Esophagus (tissue), 2 donors: ENCODE measurements around the gene FAM174C. TPM values are rescaled to one million over a fixed set of nuclear protein-coding genes. Genes with fewer than 3 reads are reported as not detected.
"Not testable (repeated sequence)": the region's sequence is repeated elsewhere in the genome, so short reads cannot be mapped to it uniquely, and the experiment has no call there.

Experiments
- H3K27ac ChIP-seq, 2 donors: one replicate each; pipeline ENCODE4 v1.5.1; 2013; ENCODE audit warnings: low read depth in 2 of 2, mild to moderate bottlenecking in 2 of 2, inconsistent platforms in 1 of 2, low read length in 1 of 2, moderate library complexity in 1 of 2
- H3K27me3 ChIP-seq, 2 donors: one replicate each; pipeline ENCODE4 v1.6.1; 2013; ENCODE audit warnings: low read length in 2 of 2, control low read depth in 1 of 2, mild to moderate bottlenecking in 1 of 2; ENCODE audit not compliant: insufficient read depth in 2 of 2, control insufficient read depth in 1 of 2
- H3K36me3 ChIP-seq, 2 donors: one replicate each; pipeline ENCODE4 v1.6.1; 2013; ENCODE audit warnings: low read length in 1 of 2; ENCODE audit not compliant: control insufficient read depth in 2 of 2, insufficient read depth in 2 of 2
- H3K4me1 ChIP-seq, 2 donors: one replicate each; pipeline ENCODE4 v1.6.1; 2013; ENCODE audit warnings: low read length in 1 of 2; ENCODE audit not compliant: control insufficient read depth in 2 of 2, insufficient read depth in 2 of 2
- H3K4me3 ChIP-seq, 2 donors: one replicate each; pipeline ENCODE4 v1.5.1; 2013; ENCODE audit warnings: low read length in 2 of 2, mild to moderate bottlenecking in 2 of 2, low read depth in 1 of 2, moderate library complexity in 1 of 2
- H3K9me3 ChIP-seq, 2 donors: one replicate each; pipeline ENCODE4 v1.6.1; 2013; ENCODE audit warnings: mild to moderate bottlenecking in 2 of 2, low read depth in 1 of 2, low read length in 1 of 2, moderate library complexity in 1 of 2; ENCODE audit not compliant: control insufficient read depth in 2 of 2, insufficient read depth in 1 of 2
- WGBS, 2 donors: extraction: QIAGEN DNeasy Blood & Tissue Kit; methylation state at CpG; one replicate each; pipeline ENCODE4 v1.1.7; 2013; 5-methylcytosine and 5-hydroxymethylcytosine counted together
- polyA plus RNA-seq, 2 donors: library from polyadenylated mRNA; stranded (reverse); fragments of 200-250 nt; gene quantifications; one replicate each; pipeline ENCODE4 v1.2.3, GENCODE V29; 2013
- donor health status: healthy with polysubstance abuse.
- donor health status: Bipolar disorder and iron deficiency.

Gene FAM174C
- polyA plus RNA-seq, 2 donors = 45.8 to 46.7 TPM

DNA sequence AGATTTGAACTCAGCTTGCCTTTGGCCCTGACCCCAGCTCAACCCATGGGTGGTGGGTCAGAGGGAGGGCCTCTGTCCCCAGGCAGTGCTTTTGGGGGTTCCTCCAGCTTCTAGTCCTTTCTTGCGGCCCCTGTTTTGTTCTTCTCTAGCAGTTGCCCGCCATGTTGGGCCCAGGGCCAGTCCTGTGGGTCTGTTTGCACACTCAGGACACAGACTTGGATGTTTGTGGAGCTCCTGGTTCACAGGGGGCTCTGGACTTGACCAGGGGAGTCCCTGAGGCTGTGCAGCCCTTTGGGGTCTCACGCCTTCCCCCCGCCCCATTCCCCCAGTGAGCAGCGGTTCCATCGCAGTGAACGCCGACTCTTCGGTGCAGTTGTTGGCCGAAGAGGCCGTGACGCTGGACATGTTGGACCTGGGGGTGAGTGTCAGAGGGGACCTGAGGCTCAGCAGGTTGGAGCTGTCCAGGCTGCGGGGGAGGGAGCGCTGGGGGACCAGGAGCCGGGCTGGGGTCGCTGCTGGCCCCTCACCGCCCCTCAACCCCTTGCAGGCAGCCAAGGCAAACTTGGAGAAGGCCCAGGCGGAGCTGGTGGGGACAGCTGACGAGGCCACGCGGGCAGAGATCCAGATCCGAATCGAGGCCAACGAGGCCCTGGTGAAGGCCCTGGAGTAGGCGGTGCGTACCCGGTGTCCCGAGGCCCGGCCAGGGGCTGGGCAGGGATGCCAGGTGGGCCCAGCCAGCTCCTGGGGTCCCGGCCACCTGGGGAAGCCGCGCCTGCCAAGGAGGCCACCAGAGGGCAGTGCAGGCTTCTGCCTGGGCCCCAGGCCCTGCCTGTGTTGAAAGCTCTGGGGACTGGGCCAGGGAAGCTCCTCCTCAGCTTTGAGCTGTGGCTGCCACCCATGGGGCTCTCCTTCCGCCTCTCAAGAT is 31.3 kb upstream of the FAM174C start:
- Histone ChIP-seq H3K9me3 (no peaks in the 10 kb centered on the region), H3K4me1 (peaks cover 5 to 31% of the 10 kb centered on the region in 2 donors), H3K36me3 (no peaks in the 10 kb centered on the region), H3K4me3 (peak overlapping the region; percentile 19 to 48), H3K27me3 (no peaks in the 10 kb centered on the region), H3K27ac (peak overlapping the region; percentile 88 to 96)
- 38 to 39% methylated on average over 33 of the region's 33 CpGs for WGBS, 2 donors

GRCh38 chr19:1244693-1245451 is 30.5 kb upstream of the FAM174C start:
- 12% methylated on average over 31 of the region's 31 CpGs for WGBS, 2 donors
- Histone ChIP-seq H3K4me1 (peaks cover 5 to 31% of the 10 kb centered on the region in 2 donors), H3K4me3 (peak overlapping the region; percentile 19 to 48), H3K27ac (peak overlapping the region; percentile 88 to 96), H3K27me3 (no peaks in the 10 kb centered on the region), H3K9me3 (no peaks in the 10 kb centered on the region), H3K36me3 (no peaks in the 10 kb centered on the region)

- Histone ChIP-seq H3K27me3 (no peaks in the 10 kb centered on the region), H3K27ac (peak overlapping the region; percentile 88 to 96), H3K4me1 (peaks cover 5 to 31% of the 10 kb centered on the region in 2 donors), H3K4me3 (peak overlapping the region in 1 of 2 donors; percentile 5), H3K9me3 (no peaks in the 10 kb centered on the region), H3K36me3 (no peaks in the 10 kb centered on the region)
- WGBS, 2 donors = 40 to 49% methylated on average over 25 to 26 of the region's 26 CpGs
These were observed 29.7 kb upstream of the FAM174C start for GRCh38 chr19:1245494-1246264.

DNA sequence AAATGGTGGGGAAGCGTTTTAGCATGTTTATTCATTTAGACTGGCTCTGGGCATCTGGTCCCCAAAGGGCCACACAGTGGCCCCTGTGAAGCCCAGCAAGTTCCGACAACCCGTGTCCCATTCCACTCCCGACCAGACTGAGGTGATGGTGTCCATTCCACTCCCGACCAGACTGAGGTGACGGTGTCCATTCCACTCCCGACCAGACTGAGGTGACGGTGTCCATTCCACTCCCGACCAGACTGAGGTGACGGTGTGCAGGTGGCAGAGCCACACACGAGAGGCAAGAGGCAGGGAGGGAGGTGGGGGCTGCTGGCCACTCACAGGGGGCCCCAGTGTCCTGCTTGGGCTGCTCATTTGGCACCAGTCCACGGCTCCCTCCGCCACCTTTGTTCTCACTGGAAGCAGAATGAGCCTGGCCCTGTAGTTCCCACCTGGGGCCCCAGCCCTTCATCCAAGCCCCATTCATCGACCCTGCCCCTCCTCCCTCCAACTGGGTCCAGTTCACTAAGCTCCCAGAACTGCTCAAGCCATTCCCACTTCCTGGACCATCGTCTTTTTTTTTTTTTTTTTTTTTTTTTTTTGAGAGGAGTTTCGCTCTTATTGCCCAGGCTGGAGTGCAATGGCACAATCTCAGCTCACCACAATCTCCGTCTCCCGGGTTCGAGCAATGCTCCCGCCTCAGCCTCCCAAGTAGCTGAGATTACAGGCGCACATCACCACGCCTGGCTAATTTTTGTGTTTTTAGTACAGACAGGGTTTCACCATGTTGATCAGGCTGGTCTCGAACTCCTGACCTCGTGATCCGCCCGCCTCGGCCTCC is 28.9 kb upstream of the FAM174C start:
- H3K27ac ChIP-seq = peak overlapping the region; percentile 88 to 96
- peaks cover 5 to 26% of the 10 kb centered on the region in 2 donors for H3K4me1 ChIP-seq
- H3K27me3 ChIP-seq, H3K36me3 ChIP-seq, H3K4me3 ChIP-seq, H3K9me3 ChIP-seq: not testable (repeated sequence)
- WGBS, 2 donors = 68 to 71% methylated on average over 26 to 27 of the region's 27 CpGs

DNA sequence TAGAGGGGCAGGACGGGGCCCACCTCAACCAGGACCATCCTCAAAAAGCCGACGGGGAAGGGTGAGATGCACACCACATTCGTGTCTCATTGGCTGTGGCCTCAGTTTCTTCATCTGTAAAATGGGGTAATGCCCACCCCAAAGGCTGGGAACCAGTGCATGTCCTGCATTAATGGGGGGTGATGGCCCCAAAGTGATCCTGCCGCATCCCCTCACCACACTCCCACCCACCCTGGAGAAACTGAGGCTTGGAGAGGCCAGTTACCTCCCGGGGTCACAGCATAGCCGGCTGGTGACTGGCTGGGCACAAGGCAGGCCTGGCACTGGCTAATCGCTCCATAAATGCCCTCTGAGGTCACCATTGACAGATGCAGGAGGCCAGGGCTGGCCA is 27.6 kb upstream of the FAM174C start:
- H3K27me3 ChIP-seq = no peaks in the 10 kb centered on the region
- peaks cover 0 to 4% of the 10 kb centered on the region in 2 donors for H3K36me3 ChIP-seq
- H3K9me3 ChIP-seq = no peaks in the 10 kb centered on the region
- peaks cover 3 to 21% of the 10 kb centered on the region in 2 donors for H3K4me1 ChIP-seq
- H3K4me3 ChIP-seq = peak overlapping the region; percentile 49 to 86
- 60 to 64% methylated on average over 8 of the region's 8 CpGs for WGBS, 2 donors
- peak overlapping the region; percentile 98 to 99 for H3K27ac ChIP-seq

GRCh38 chr19:1248139-1248785 is 27.1 kb upstream of the FAM174C start, which contains the start of gene MIDN:
MIDN (plus strand) TSS chr19:1248583; CDS start chr19:1250297, 1,714 bp downstream.
- peak within 1 kb of the TSS; percentile 98 to 99 for H3K27ac ChIP-seq
- no peaks in the 10 kb centered on the region for H3K27me3 ChIP-seq
- 1 to 3% methylated on average over 30 to 60 of the region's 60 CpGs for WGBS, 2 donors
- peaks cover 0 to 4% of the 10 kb centered on the region in 2 donors for H3K36me3 ChIP-seq
- peak within 1 kb of the TSS; percentile 79 to 86 for H3K4me3 ChIP-seq
- H3K4me1 ChIP-seq = peaks cover 3 to 21% of the 10 kb centered on the region in 2 donors
- H3K9me3 ChIP-seq = no peaks in the 10 kb centered on the region

DNA sequence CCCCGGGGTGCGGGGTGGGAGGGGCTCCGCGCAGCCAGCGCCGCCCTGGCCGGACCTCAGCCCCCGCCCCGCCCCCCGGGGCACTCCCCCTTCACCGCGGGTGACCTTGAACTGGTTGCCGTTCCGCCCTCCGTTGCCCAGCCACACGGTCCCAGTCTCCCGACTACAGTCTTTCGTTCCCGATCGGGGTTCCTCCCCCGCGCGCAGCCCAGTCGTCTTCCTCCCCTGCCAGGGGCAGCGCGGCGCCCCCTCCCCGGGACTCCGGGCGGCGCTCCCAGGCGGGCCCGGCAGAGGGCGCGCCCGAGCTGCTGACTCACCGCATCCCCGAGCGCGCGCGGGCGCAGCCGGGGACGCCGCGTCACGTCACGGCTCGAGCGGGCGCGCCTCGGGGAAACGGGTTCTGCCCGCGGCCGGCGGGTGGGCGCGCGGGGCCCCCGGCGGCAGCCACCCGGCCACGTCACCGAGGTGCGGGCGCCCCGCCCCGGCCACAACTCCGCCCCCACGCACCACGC is 26.5 kb upstream of the FAM174C start:
- H3K27ac ChIP-seq = peak overlapping the region; percentile 98 to 99
- no peaks in the 10 kb centered on the region for H3K27me3 ChIP-seq
- H3K4me3 ChIP-seq = peak overlapping the region; percentile 79 to 86
- H3K4me1 ChIP-seq = peaks cover 6 to 25% of the 10 kb centered on the region in 2 donors
- H3K9me3 ChIP-seq = no peaks in the 10 kb centered on the region
- H3K36me3 ChIP-seq = peaks cover 0 to 4% of the 10 kb centered on the region in 2 donors
- 1% methylated on average over 33 to 74 of the region's 74 CpGs for WGBS, 2 donors

DNA sequence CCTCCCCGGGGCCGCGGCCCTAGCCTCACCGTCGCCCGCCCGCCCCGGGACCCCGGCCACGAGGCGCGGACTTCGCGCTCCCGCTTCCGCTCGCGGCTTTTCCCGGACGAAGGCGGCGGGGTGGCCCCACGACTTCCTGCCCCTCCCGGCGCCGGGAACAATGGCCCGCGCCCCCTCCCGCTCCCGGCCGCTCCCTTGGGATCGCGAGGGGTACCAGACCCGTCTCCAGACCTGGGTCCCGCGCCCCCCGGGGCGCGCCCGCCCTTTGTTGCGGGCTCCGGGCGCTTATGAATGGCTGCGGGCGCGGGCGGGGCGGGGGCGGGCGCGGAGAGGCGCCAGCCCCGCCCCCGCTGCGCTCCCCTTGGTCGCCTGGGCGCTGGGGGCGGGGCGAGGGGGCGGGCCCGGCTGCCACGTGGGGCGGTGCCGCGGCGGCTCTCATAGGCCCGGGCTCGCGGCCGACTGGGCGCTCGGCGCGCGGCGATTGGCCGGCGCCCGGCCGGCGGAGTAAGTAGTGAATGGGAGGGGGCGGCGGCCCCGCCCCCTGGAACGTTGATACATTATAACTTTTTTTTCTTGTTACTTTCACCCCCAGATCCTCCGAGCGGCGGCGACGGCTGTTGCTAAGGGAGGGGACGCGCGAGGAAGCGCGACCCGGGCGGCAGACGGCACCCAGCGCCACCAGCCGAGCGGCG is 25.9 kb upstream of the FAM174C start:
- Histone ChIP-seq H3K36me3 (peaks cover 4 to 10% of the 10 kb centered on the region in 2 donors), H3K27me3 (no peaks in the 10 kb centered on the region), H3K27ac (peak overlapping the region; percentile 99), H3K9me3 (no peaks in the 10 kb centered on the region), H3K4me1 (peaks cover 11 to 29% of the 10 kb centered on the region in 2 donors), H3K4me3 (peak overlapping the region; percentile 82 to 86)
- WGBS, 2 donors = 1% methylated on average over 36 to 102 of the region's 102 CpGs
